H7 (cell line): Measurements from ENCODE around the gene MYRF. TPM values are rescaled to one million over a fixed set of nuclear protein-coding genes. Genes with fewer than 3 reads are reported as not detected.

ENCODE experiments used
- DNase-seq: peaks from one replicate; pipeline ENCODE4 v3.0.0; 2012
- H3K27me3 ChIP-seq: 2 replicates; pipeline ENCODE4 v1.6.0; 2011; ENCODE audit warnings: mild to moderate bottlenecking, low read length; ENCODE audit not compliant: control insufficient read depth, insufficient read depth
- H3K36me3 ChIP-seq: replicated peaks from 2 replicates; pipeline ENCODE4 v1.5.1; 2011; ENCODE audit warnings: low read length; ENCODE audit not compliant: control insufficient read depth, insufficient read depth
- H3K4me3 ChIP-seq: 2 replicates; pipeline ENCODE4 v1.5.1; 2011; ENCODE audit warnings: low read depth, mild to moderate bottlenecking, control low read depth, low read length, moderate library complexity; ENCODE audit not compliant: insufficient read depth
- total RNA-seq: library from RNA; depleted of rRNA; stranded (reverse); fragments of >200 nt; shearing (Covaris generic); gene quantifications from 2 replicates; pipeline ENCODE4 v1.2.3, GENCODE V29; 2014

MYRF gene
- total RNA-seq, 1 experiment from 2014 or later: 3.6 TPM

DNA sequence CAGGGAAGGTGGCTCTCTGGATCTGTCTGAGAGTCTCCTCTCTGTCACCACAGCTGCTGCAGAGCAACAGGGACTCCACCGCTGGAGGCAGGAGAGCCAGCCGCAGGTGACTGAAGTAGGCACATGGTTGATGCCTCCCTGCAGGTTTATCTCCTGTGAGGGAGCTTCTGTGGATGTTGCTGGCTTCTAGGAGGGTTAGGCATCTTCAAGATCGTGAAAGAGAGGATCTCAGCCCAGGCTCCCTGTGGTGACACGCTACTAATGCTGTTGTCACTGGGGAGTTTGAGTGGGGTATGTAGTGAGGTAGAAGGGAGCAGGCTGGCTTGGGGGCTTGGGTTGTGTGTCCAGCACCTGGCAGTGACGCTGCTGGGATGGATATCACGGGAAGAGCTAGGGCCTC is 38.1 kb upstream of the MYRF start:
- Histone ChIP-seq H3K4me3 (no peak overlapping the region), H3K27me3 (no peaks in the 10 kb centered on the region), H3K36me3 (no peaks in the 10 kb centered on the region)
- DNase-seq: no peak

DNA sequence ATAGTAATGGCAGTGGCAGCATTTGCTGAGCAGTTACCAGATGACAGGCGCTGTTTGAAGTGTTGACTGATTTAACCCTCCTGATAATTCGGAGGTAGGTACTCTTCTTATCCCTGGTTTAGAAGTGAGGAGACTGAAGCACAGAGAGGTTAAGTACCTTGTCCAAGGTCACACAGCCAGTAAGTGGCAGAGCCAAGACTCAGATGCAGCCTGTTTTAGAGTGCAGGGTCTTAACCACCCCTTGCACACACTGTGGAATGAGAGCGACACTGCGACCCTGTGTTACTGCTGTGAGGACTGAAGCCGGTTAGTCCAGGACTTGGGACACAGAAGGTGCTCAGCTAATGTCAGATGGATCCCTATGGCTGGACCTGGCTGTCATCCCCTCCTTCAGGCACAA is 37.5 kb upstream of the MYRF start:
- no peaks in the 10 kb centered on the region for H3K36me3 ChIP-seq
- H3K27me3 ChIP-seq: no peaks in the 10 kb centered on the region
- no peak for DNase-seq
- no peak overlapping the region for H3K4me3 ChIP-seq

DNA sequence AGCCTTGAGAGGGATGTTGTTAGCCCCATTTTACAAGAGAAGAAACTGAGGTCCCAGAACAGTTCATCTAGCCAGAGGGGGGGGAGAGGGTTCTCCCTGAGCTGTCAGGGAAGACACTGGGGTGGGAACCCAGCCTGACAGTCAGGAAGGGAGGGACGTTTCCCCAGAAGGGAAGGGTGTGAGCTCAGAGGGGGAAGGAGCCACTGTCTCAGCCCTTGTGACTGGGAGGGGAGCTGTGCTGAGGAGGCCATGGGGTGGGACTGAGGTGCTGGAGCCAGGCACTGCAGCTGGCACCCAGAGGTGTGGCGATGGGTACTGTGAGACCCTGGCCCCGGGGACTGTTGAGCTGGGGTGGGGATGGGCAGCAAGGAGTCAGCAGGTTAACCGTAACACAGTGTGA is 36.6 kb upstream of the MYRF start:
- Histone ChIP-seq H3K4me3 (no peak overlapping the region), H3K27me3 (no peaks in the 10 kb centered on the region), H3K36me3 (no peaks in the 10 kb centered on the region)
- no peak for DNase-seq

DNA sequence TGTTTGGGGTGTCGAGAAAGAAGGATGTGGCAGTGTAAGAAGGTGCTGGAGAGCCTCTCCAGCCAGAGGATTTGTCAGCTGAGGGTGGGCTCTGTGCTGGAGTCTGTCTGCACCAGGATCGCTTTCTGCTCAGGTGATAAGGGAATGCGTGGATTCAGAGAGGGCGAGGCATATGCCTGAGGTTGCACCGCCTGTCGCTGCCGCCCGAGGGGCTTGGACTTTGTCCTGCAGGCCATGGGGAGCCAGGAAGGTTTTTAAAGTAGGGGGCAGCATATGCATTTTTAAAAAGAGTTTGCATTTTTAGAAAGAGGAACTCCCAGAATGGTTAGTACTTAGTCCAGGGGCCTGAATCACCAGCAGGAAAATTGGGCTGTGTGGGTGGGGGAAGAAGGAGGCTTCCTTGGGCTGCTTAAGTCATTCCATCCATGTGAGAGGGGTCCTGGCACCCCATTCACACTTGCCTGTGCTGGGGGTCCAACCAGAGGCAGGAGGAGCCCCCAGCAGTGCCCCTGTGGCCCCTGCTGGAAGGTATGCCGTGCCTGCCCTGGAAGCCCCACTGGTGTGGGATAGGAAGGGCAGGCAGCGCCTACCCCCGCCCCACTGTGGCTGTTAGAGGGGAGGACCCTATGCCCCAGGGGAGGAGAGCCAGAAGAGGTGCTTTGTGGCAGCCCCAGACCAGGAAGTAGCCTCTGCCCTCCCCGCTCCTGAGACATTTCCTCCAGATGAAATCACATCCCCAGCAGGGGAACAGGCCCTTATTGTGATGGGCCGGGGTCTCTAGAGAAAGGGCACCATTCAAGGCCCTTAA is 35.8 kb upstream of the MYRF start:
- peak; percentile 90 for DNase-seq
- Histone ChIP-seq H3K36me3 (no peaks in the 10 kb centered on the region), H3K4me3 (no peak overlapping the region), H3K27me3 (no peaks in the 10 kb centered on the region)

DNA sequence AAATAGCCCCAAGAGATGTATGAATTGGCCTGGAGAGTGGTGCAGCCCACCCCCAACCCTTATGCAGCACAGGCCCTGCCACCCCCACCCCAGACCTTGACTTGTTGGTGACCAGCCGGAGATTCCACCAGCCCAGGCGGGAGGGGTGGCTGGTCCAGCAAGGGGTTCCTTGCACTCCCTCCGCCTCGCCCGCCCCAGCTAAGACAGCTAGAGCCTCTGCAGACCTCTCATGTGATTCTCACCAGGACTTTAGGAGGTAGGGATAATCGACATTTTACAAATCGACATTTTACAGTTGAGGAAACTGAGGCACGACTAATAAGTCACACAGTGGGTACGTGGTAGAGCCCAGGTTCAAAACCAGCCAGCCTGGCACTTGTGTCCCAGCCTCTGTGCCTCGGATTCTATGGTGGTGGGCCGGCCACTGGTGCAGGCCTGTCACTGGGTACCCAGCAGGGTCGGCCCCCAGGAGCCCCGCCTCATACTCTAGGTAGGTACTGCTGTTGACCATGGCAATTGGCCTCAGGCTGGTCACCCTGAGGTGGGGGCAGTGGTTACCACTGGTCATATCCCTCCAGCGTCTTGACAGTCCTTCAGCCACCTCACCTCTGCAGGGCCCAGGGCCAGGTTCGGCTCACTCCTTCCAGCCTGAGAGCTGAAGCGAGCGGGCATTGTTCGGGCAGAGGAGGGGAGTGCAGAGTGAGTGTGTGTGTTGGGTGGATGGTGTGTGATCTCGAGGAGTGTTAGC is 35.0 kb upstream of the MYRF start:
- Histone ChIP-seq H3K27me3 (no peaks in the 10 kb centered on the region), H3K36me3 (no peaks in the 10 kb centered on the region; the same call in 1 of the 2 replicates), H3K4me3 (no peak overlapping the region)
- DNase-seq: peak; percentile 84

DNA sequence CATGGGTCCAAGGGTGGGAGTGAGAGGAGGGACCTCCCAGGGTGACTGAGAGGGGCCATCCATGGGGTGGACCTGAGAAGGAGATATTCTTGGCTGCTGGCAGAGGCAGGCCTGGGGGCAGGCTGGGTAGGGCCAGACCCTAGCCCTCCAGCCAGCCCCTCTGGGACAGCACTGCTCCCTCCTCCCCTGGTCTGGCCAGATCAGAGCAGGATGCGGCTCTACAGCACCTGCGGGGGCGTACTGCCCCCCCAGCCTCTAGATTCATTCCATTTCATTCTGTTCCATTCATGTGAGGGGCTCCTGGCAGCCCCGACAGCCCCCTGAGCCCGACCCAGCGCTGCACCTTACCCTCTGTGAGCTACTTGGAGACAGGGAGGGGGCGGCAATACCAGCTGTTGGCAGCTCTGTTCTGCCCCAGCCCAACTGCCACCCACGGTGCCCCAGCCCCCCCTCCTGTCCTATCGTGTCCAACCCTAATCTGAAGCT is 34.3 kb upstream of the MYRF start:
- H3K4me3 ChIP-seq: peak overlapping the region; percentile 23
- H3K36me3 ChIP-seq: no peaks in the 10 kb centered on the region; the same call in none of the 2 replicates
- peak; percentile 90 for DNase-seq
- no peaks in the 10 kb centered on the region for H3K27me3 ChIP-seq

DNA sequence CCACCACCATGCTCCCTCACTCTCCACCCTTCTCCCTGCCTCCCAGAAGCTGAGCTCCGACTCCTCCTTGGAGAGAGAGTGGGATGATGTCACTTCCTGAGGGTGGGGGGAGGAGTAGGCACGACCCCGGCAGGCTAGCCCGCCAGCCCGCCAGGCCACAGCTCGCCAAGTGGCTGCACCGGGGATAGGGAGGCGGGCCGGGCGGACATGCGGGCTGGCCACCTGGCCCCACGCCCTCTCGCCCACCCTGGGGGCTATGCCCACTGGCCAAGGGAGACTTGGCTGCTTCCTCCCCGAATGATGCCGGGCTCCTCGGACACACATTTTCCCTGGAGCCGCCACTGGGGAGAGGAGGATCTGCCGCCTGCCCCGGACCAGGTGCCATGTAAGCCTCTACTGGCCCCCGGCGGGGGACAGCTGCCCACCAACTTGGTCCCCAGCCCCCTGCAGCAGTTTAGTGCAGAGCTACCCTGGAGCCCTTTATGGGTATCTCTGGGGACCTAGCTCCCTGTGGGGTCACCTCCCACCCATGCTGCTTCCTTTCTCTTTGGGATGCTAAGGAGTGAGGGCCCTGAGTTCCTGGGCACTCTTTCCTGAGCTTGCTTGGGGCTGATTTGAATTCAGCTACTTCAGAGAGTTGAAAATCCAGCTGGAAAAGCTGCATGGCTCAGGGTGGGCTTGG is 33.7 kb upstream of the MYRF start:
- H3K27me3 ChIP-seq: no peaks in the 10 kb centered on the region
- peaks cover 1% of the 10 kb centered on the region for H3K36me3 ChIP-seq
- H3K4me3 ChIP-seq: peak overlapping the region; percentile 45
- peak; percentile 98 for DNase-seq

DNA sequence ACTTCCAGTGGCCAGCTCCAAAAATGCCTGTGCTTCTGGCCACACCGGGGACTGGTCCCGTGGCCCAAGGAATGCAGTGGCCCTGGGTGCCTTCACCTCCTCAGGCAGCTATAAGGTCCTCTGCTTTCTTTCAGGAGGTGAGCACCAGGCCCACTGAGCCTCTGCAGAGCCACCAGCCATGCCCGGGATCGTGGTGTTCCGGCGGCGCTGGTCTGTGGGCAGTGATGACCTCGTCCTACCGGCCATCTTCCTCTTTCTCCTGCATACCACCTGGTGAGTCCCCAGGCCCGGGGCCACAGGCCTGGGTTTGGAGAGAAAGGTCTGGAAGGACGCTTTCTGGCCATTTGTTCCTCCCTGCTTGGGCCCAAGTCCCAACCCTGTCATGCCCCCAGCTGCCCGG is 32.5 kb upstream of the MYRF start:
- DNase-seq: no peak
- Histone ChIP-seq H3K27me3 (no peaks in the 10 kb centered on the region), H3K36me3 (peaks cover 1% of the 10 kb centered on the region), H3K4me3 (no peak overlapping the region)

DNA sequence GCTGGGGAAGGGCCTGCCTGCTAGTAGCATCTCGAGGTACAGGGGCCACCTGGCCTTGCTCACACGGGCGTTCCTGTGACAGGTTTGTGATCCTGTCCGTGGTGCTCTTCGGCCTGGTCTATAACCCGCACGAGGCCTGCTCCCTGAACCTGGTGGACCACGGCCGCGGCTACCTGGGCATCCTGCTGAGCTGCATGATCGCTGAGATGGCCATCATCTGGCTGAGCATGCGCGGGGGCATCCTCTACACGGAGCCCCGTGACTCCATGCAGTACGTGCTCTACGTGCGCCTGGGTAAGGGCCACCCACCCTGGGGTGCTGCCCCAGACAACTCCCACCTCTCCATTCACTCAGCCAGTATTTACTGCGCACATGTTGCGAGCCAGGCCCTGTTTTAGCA is 31.8 kb upstream of the MYRF start:
- DNase-seq: no peak
- no peaks in the 10 kb centered on the region for H3K27me3 ChIP-seq
- H3K36me3 ChIP-seq: peaks cover 1% of the 10 kb centered on the region
- H3K4me3 ChIP-seq: no peak overlapping the region

DNA sequence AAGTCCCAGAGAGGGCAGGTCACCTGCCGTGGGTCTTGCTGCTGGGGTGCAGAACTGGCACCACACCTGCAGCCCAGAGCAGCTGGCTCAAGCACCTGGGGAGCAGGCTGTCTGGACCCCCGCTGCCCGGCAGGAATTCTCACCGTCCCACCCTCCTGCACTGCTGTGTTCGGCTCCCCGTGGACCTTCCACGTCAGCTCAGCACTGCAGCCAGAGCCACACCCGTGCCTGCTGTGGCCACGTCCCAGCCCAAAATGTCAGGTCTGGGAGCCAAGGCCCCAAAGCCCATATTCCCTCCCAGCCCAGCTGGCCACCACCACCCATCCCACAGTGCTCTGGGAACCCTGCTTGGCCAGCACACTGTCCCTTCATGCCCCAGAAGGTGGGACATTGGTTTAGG is 28.0 kb upstream of the MYRF start:
- Histone ChIP-seq H3K4me3 (no peak overlapping the region), H3K36me3 (peaks cover 1% of the 10 kb centered on the region), H3K27me3 (no peaks in the 10 kb centered on the region)
- no peak for DNase-seq

DNA sequence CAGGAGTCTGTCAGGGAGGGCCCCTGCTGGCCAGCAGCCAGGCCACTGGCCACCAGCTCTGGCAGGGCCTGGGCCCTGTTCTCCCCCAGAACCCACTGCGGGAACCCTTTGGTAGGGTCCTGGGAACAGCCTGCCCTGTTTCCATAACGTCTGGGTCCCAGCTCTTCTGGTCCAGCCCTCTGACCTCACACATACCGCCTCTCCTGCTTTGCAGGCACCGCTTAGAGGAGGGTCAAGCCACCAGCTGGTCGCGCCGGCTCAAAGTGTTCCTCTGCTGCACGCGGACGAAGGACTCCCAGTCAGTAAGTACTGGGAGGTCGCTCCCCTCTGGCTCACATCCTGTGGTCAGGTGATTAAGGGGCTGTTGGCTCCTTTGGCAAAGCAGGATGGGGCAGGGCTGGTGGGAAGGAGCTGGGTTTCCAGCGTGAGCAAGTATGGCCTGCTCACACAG is 26.6 kb upstream of the MYRF start:
- DNase-seq: no peak
- Histone ChIP-seq H3K36me3 (peaks cover 1% of the 10 kb centered on the region), H3K27me3 (no peaks in the 10 kb centered on the region), H3K4me3 (no peak overlapping the region)

DNA sequence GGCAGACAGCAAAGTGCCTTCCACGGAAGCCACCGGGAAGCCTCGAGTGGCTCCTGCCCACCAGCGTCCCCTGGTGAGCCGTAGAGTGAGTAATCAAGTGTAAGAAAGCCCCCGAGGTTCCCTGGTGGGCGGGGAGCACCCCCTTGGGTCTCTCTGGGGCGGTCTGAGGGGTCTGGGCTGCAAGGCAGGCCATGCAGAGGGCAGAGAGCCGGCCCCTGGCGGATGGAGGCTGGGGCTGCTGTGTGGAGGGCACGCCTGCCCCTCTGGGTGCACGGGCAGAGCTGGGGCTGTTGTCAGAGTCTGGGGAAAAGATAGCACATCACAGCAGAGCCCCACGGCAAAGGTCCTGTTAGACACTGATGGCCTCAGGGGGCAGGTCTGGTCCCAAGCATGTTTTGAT is 25.7 kb upstream of the MYRF start:
- Histone ChIP-seq H3K27me3 (no peaks in the 10 kb centered on the region), H3K4me3 (no peak overlapping the region), H3K36me3 (peaks cover 1% of the 10 kb centered on the region)
- no peak for DNase-seq

DNA sequence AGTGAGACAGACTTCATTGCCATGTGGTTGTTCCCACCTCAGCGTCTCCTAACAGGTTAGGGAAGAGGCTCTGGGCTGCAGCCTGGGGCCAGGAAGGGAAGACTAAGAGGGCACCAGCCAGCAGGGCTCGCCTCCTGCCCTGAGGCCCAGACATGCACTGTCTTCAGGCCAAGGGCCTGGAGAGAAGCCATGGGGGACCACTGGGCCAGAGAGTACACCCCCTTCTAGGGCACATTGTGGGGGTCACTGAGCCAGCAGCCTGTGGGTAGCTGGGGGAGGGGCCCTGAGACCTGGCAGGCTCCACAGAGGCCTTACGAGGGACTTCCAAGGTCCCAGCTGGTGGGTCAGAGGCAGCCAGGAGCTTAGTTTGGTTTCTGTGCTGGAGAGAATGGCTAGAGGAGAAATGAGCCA is 25.0 kb upstream of the MYRF start:
- H3K4me3 ChIP-seq: no peak overlapping the region
- peaks cover 1% of the 10 kb centered on the region; the same call in 1 of the 2 replicates for H3K36me3 ChIP-seq
- H3K27me3 ChIP-seq: no peaks in the 10 kb centered on the region
- DNase-seq: no peak

DNA sequence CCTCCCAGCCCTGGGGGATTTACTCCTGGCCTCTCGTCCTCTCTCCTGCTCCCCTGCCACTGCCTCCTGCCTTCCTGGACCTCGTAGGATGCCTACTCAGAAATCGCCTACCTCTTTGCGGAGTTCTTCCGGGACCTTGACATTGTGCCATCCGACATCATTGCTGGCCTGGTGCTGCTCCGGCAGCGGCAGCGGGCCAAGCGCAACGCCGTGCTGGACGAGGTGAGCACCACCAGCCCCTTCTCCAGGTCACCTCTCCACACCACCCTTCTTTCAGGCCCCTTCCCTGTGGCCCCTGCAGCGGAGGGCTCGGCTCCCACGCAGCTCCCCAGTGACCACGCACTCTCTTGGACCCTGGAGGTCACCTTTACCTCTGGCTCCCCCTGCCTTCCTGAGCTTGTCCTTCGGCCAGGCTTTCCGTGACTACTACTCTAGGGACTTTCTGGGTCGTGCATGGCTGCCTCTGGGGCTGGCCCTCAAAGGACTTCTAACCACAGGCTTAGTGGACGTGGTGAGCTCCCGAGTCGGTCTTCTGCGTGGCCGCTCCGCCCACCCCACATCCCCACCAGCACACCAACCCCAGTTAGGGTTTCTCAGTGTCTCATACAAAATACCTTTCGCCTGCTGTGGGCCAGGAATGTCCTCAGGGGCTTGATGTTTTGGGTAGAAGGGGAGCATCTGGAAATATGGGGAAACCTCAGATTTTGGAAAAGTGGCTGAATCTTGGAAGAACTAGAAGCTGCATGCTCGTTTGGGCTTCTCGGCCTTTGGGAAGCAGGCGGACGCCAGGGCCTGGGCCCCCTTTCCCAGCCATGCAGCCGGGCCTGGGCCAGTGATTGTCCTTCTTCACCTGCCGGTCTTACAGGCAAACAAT is 24.1 kb upstream of the MYRF start:
- Histone ChIP-seq H3K4me3 (no peak overlapping the region), H3K36me3 (peaks cover 1% of the 10 kb centered on the region; the same call in 1 of the 2 replicates), H3K27me3 (no peaks in the 10 kb centered on the region)
- DNase-seq: no peak
